ENCODE data around the gene POU2F2.
"Not testable (repeated sequence)": the region's sequence is repeated elsewhere in the genome, so short reads cannot be mapped to it uniquely, and the experiment has no call there.

POU2F2 gene

GRCh38 chr19:42059196-42059595, 73.0 kb downstream of the POU2F2 start:
- no peak for DNase-seq (ENCODE audit: low spot score)

GRCh38 chr19:42057846-42058245, 74.4 kb downstream of the POU2F2 start:
- DNase-seq (ENCODE audit: low spot score): no peak

- no peak for DNase-seq (ENCODE audit: low spot score)
Observed at GRCh38 chr19:42054205-42054604, 78.0 kb downstream of the POU2F2 start.

GRCh38 chr19:42053037-42053935, 79.0 kb downstream of the POU2F2 start:
- DNase-seq (ENCODE audit: low spot score): no peak

- DNase-seq (ENCODE audit: low spot score): no peak
Observed at GRCh38 chr19:42052241-42052863, 79.9 kb downstream of the POU2F2 start.

- DNase-seq (ENCODE audit: low spot score): no peak
Observed at GRCh38 chr19:42051166-42052115, 80.8 kb downstream of the POU2F2 start.

GRCh38 chr19:42048992-42049391, 83.3 kb downstream of the POU2F2 start:
- DNase-seq (ENCODE audit: low spot score): no peak

- DNase-seq (ENCODE audit: low spot score): no peak
Observed at GRCh38 chr19:42045575-42045974, 86.7 kb downstream of the POU2F2 start.

GRCh38 chr19:42042455-42043170, 89.6 kb downstream of the POU2F2 start:
- DNase-seq (ENCODE audit: low spot score): no peak

GRCh38 chr19:42040491-42040890, 91.8 kb downstream of the POU2F2 start:
- DNase-seq (ENCODE audit: low spot score): not testable (repeated sequence)

- DNase-seq (ENCODE audit: low spot score): no peak
Observed at GRCh38 chr19:42040031-42040430, 92.2 kb downstream of the POU2F2 start.

GRCh38 chr19:42038666-42039065, 93.6 kb downstream of the POU2F2 start:
- DNase-seq (ENCODE audit: low spot score): no peak

GRCh38 chr19:42037649-42038048, 94.6 kb downstream of the POU2F2 start:
- DNase-seq (ENCODE audit: low spot score): no peak

All from AG08396 (cell line).